GM21367 (cell line): Measurements from ENCODE around the gene PLPP1.
A peak's percentile ranks its signal among the peaks of the same experiment; 100 is the strongest.

ENCODE experiments used
- ATAC-seq: cut with Tn5 transposase; IDR thresholded peaks from one replicate; pipeline ENCODE4 v1.9.1; 2021; ENCODE audit not compliant: unreplicated experiment

The PLPP1 gene

GRCh38 chr5:55453211-55453610 lies 81.6 kb downstream of the PLPP1 start:
- ATAC-seq: no peak

- ATAC-seq: no peak
Observed at GRCh38 chr5:55451976-55452375, 82.8 kb downstream of the PLPP1 start.

GRCh38 chr5:55450050-55450765 lies 84.6 kb downstream of the PLPP1 start:
- no peak for ATAC-seq

GRCh38 chr5:55446640-55447351 lies 88.0 kb downstream of the PLPP1 start:
- no peak for ATAC-seq

- no peak for ATAC-seq
Observed at GRCh38 chr5:55445791-55446190, 89.0 kb downstream of the PLPP1 start.

GRCh38 chr5:55441954-55442353 lies 92.8 kb downstream of the PLPP1 start:
- no peak for ATAC-seq

GRCh38 chr5:55441107-55441771 lies 93.5 kb downstream of the PLPP1 start:
- no peak for ATAC-seq

GRCh38 chr5:55440188-55440646 lies 94.5 kb downstream of the PLPP1 start:
- ATAC-seq: no peak

- no peak for ATAC-seq
Observed at GRCh38 chr5:55438998-55439397, 95.8 kb downstream of the PLPP1 start.

- ATAC-seq: no peak
Observed at GRCh38 chr5:55437859-55438206, 96.9 kb downstream of the PLPP1 start.

- ATAC-seq: no peak
Observed at GRCh38 chr5:55437452-55437851, 97.3 kb downstream of the PLPP1 start.

GRCh38 chr5:55432549-55432948 lies 102.2 kb downstream of the PLPP1 start:
- ATAC-seq: no peak

GRCh38 chr5:55429613-55430253 lies 105.0 kb downstream of the PLPP1 start:
- no peak for ATAC-seq

GRCh38 chr5:55429221-55429612 lies 105.5 kb downstream of the PLPP1 start:
- ATAC-seq: no peak

GRCh38 chr5:55427157-55427556 lies 107.6 kb downstream of the PLPP1 start:
- ATAC-seq: no peak

- ATAC-seq: no peak
Observed at GRCh38 chr5:55426455-55426854, 108.3 kb downstream of the PLPP1 start.

GRCh38 chr5:55421074-55421529 lies 113.7 kb downstream of the PLPP1 start:
- ATAC-seq: peak; percentile 90

GRCh38 chr5:55418994-55419968 lies 115.5 kb downstream of the PLPP1 start:
- ATAC-seq: no peak

GRCh38 chr5:55416306-55416705 lies 118.5 kb downstream of the PLPP1 start:
- no peak for ATAC-seq

- ATAC-seq: no peak
Observed at GRCh38 chr5:55415071-55415470, 119.7 kb downstream of the PLPP1 start.
